WTC11 (cell line): ENCODE data around the gene KRT14.

Source experiments
- ATF2 ChIP-seq: sonication (generic); formaldehyde crosslinking; IDR thresholded peaks from 2 replicates; pipeline ENCODE4 v1.8.1; 2022; ENCODE audit warnings: low read depth, missing genetic modification reagents, borderline replicate concordance
- ATF6 ChIP-seq: sonication (generic); formaldehyde crosslinking; IDR thresholded peaks from 2 replicates; pipeline ENCODE4 v1.8.1; 2023; ENCODE audit warnings: mild to moderate bottlenecking, missing genetic modification reagents
- CREB1 ChIP-seq: sonication (generic); formaldehyde crosslinking; IDR thresholded peaks from 2 replicates; pipeline ENCODE4 v1.8.0; 2023; ENCODE audit warnings: mild to moderate bottlenecking, missing genetic modification reagents
- CTCF ChIP-seq: fragments of 200-600 bp; IDR thresholded peaks from 2 replicates; pipeline ENCODE4 v1.8.0; 2022; ENCODE audit warnings: antibody characterized with exemption
- E2F1 ChIP-seq: sonication (generic); formaldehyde crosslinking; IDR thresholded peaks from 2 replicates; pipeline ENCODE4 v1.8.0; 2022; ENCODE audit warnings: mild to moderate bottlenecking, missing genetic modification reagents
- FOXK1 ChIP-seq: sonication (generic); formaldehyde crosslinking; IDR thresholded peaks from 2 replicates; pipeline ENCODE4 v1.8.0; 2022; ENCODE audit warnings: mild to moderate bottlenecking, moderate library complexity, missing genetic modification reagents
- GABPB1 ChIP-seq: sonication (generic); formaldehyde crosslinking; IDR thresholded peaks from 2 replicates; pipeline ENCODE4 v1.8.1; 2023; ENCODE audit warnings: mild to moderate bottlenecking, missing genetic modification reagents
- IRF1 ChIP-seq: sonication (generic); formaldehyde crosslinking; IDR thresholded peaks from 2 replicates; pipeline ENCODE4 v1.8.0; 2023; ENCODE audit warnings: missing genetic modification reagents
- NFE2L1 ChIP-seq: sonication (generic); formaldehyde crosslinking; IDR thresholded peaks from 2 replicates; pipeline ENCODE4 v1.8.1; 2023; ENCODE audit warnings: missing genetic modification reagents
- TEAD4 ChIP-seq: sonication (generic); formaldehyde crosslinking; IDR thresholded peaks from 2 replicates; pipeline ENCODE4 v1.8.0; 2022; ENCODE audit warnings: mild to moderate bottlenecking, missing genetic modification reagents
- USF1 ChIP-seq: sonication (generic); formaldehyde crosslinking; IDR thresholded peaks from 2 replicates; pipeline ENCODE4 v1.8.0; 2022; ENCODE audit warnings: mild to moderate bottlenecking, missing genetic modification reagents
- USF2 ChIP-seq: sonication (generic); formaldehyde crosslinking; IDR thresholded peaks from 2 replicates; pipeline ENCODE4 v1.8.1; 2023; ENCODE audit warnings: mild to moderate bottlenecking, missing genetic modification reagents, moderate library complexity
- ZMAT4 ChIP-seq: fragments of 250-450 bp; sonication (Bioruptor Pico); IDR thresholded peaks from 2 replicates; pipeline ENCODE4 v1.9.0; 2021; ENCODE audit warnings: mild to moderate bottlenecking
- ZNF671 ChIP-seq: fragments of 250-450 bp; sonication (Bioruptor Pico); IDR thresholded peaks from 2 replicates; pipeline ENCODE4 v1.8.0; 2021; ENCODE audit warnings: mild to moderate bottlenecking

- TF ChIP-seq GABPB1 (CRISPR knock-in tag) (no peak), ATF6 (CRISPR knock-in tag) (no peak), CTCF (no peak), TEAD4 (CRISPR knock-in tag) (no peak), ZNF671 (CRISPR knock-in tag) (no peak), ATF2 (CRISPR knock-in tag) (no peak), FOXK1 (CRISPR knock-in tag) (no peak), USF2 (CRISPR knock-in tag) (no peak), IRF1 (CRISPR knock-in tag) (no peak), ZMAT4 (no peak), USF1 (CRISPR knock-in tag) (no peak), E2F1 (CRISPR knock-in tag) (no peak), CREB1 (CRISPR knock-in tag) (no peak), NFE2L1 (CRISPR knock-in tag) (no peak)
Observed at GRCh38 chr17:41610965-41611640, 24.4 kb upstream of the KRT14 start.
